Gastrocnemius medialis (tissue), 4 donors: ENCODE results near the gene SCAMP3. TPM values are rescaled to one million over a fixed set of nuclear protein-coding genes. Genes with fewer than 3 reads are reported as not detected.

Source experiments
- ATAC-seq, 2 donors: fragments of 150-250 bp; one replicate each; pipeline ENCODE4 v1.9.1; 2016
- DNase-seq, 2 donors: peaks; one replicate each; pipeline ENCODE4 v3.0.0-alpha.2; 2019
- H3K27ac ChIP-seq, 4 donors: fragments of 200-600 bp; sonication (generic); 1 replicate in 1 of 4; 2 replicates in 3 of 4; pipeline ENCODE4 v1.5.1; 2016 to 2018; ENCODE audit warnings: mild to moderate bottlenecking in 2 of 4, moderate library complexity in 1 of 4
- H3K27me3 ChIP-seq, 3 donors: fragments of 200-600 bp; sonication (generic) in 2 of 3; 1 replicate in 1 of 3; 2 replicates in 2 of 3; pipeline versions ENCODE4 v1.5.1 to v1.6.0; 2016 to 2019; ENCODE audit warnings: mild to moderate bottlenecking in 1 of 3, moderate library complexity in 1 of 3
- H3K36me3 ChIP-seq, 2 donors: fragments of 200-600 bp; sonication (generic) in 1 of 2; one replicate each; pipeline ENCODE4 v1.5.1; 2017 to 2018
- H3K4me1 ChIP-seq, 2 donors: fragments of 200-600 bp; sonication (generic) in 1 of 2; one replicate each; pipeline ENCODE4 v1.5.1; 2016 to 2017; ENCODE audit warnings: mild to moderate bottlenecking in 2 of 2
- H3K4me3 ChIP-seq, 4 donors: fragments of 200-600 bp; sonication (generic) in 3 of 4; 1 replicate in 1 of 4; 2 replicates in 3 of 4; pipeline ENCODE4 v1.5.1; 2016 to 2019; ENCODE audit warnings: mild to moderate bottlenecking in 2 of 4
- H3K9me3 ChIP-seq, 3 donors: fragments of 200-600 bp; sonication (generic) in 2 of 3; 1 replicate in 1 of 3; 2 replicates in 2 of 3; pipeline ENCODE4 v1.5.1; 2016 to 2019
- POLR2A ChIP-seq, 2 donors: fragments of 450-650 bp; IDR thresholded peaks; one replicate each; pipeline ENCODE4 v1.6.1; 2017; ENCODE audit warnings: antibody characterized with exemption in 2 of 2, mild to moderate bottlenecking in 2 of 2, moderate library complexity in 2 of 2
- in situ Hi-C, 4 donors: fragments of 200-750 bp; cut with MboI; loops; one replicate each; pipeline versions ENCODE4 v1.15.0 to v1.8.0; 2017; ENCODE audit warnings: low sequenced_read_pairs in 4 of 4
- intact Hi-C: fragments of 100-400 bp; cut with DNase I; formaldehyde crosslinking; loops from one replicate; pipeline ENCODE4 v1.15.1; 2023; ENCODE audit warnings: low total_unique reads
- total RNA-seq, 4 donors: library from RNA; depleted of rRNA; stranded (reverse); fragments of >200 nt; gene quantifications; one replicate each; pipeline versions ENCODE4 v1.1.0 to v1.2.3, GENCODE V29; 2016
- TF ChIP-seq, protein P1 (sequence below), 5 experiments: fragments of 450-650 bp in 3 of 5; fragments of 200-600 bp in 2 of 5; sonication (generic) in 2 of 5; IDR thresholded peaks in 4 of 5; conservative IDR thresholded peaks in 1 of 5; 1 replicate in 4 of 5; 2 replicates in 1 of 5; pipeline ENCODE4 v1.5.1; 2016 to 2019; ENCODE audit warnings: antibody characterized with exemption in 5 of 5, mild to moderate bottlenecking in 3 of 5, moderate library complexity in 3 of 5

The SCAMP3 gene
- total RNA-seq: 100 to 1,000 TPM in 1 of 4 donors, 10 to 100 TPM in 3; 60.0 to 108 (median 79.3) TPM

GRCh38 chr1:155261852-155262673 is at the start of gene SCAMP3:
SCAMP3 (minus strand) TSS chr1:155262360; CDS start chr1:155262151, 209 bp downstream.
- Histone ChIP-seq H3K36me3 (peaks cover 0 to 69% of the 10 kb centered on the region in 2 donors), H3K4me1 (peaks cover 20 to 26% of the 10 kb centered on the region in 2 donors), H3K9me3 (no peaks in the 10 kb centered on the region), H3K27ac (peak within 1 kb of the TSS; percentile 79 to 90 (median 88)), H3K4me3 (peak within 1 kb of the TSS; percentile 71 to 86 (median 76)), H3K27me3 (no peaks in the 10 kb centered on the region)
- TF ChIP-seq, protein P1, sequence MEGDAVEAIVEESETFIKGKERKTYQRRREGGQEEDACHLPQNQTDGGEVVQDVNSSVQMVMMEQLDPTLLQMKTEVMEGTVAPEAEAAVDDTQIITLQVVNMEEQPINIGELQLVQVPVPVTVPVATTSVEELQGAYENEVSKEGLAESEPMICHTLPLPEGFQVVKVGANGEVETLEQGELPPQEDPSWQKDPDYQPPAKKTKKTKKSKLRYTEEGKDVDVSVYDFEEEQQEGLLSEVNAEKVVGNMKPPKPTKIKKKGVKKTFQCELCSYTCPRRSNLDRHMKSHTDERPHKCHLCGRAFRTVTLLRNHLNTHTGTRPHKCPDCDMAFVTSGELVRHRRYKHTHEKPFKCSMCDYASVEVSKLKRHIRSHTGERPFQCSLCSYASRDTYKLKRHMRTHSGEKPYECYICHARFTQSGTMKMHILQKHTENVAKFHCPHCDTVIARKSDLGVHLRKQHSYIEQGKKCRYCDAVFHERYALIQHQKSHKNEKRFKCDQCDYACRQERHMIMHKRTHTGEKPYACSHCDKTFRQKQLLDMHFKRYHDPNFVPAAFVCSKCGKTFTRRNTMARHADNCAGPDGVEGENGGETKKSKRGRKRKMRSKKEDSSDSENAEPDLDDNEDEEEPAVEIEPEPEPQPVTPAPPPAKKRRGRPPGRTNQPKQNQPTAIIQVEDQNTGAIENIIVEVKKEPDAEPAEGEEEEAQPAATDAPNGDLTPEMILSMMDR (IDR thresholded peaks at IDR 0.05 in 4 of 5, conservative IDR thresholded peaks at IDR 0.05 in 1 of 5): no peak
- TF ChIP-seq POLR2A (IDR thresholded peaks at IDR 0.05): peak; percentile 67 to 83
- in situ Hi-C loops: loop anchor here in 1 of 4 donors (10.0 kb wide), 1 partner anchor 53 kb away; no protein-coding TSS in a partner anchor
- intact Hi-C loops: loop anchor here (1.0 kb wide), 2 partner anchors 11 to 46 kb away; partner anchors contain the start of genes CLK2 and FDPS
- peak; percentile 98 to 99 for DNase-seq
- peak; percentile 100 for ATAC-seq

DNA sequence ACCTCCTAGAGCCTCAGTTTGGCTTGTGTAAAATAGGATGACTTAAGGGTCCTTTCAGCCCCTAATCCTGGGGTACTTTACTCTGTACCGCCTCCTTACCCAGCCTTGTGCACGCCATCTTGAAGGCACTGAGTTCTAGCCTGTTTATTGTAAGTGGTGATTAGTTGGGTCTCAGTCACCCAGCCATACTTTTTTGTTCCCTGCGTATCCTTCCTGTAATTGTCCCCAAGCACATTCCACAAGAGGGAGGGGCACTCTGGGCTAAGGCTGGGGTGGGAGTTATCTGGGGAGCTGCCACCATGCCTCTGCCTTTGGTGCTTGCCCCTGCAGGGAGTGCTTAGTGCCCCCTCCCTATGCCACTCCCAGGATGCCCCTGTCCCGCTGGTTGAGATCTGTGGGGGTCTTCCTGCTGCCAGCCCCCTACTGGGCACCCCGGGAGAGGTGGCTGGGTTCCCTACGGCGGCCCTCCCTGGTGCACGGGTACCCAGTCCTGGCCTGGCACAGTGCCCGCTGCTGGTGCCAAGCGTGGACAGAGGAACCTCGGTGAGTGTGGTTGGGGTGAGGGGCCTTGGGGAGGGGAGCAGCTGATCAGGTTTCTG is 47.4 kb upstream of the SCAMP3 start:
- in situ Hi-C loops: loop anchor here in 2 of 4 donors (10.0 kb wide), 2 partner anchors 45 to 55 kb away; partner anchors contain the start of genes ENTREP3 (in 1 of the 2) and SCAMP3 (in 1 of the 2)
- intact Hi-C loops: loop anchor here (2.0 to 5.0 kb wide), 3 partner anchors 55 to 102 kb away; partner anchors contain the start of genes ENTREP3, MTX1 and THBS3
- DNase-seq (no peak), ATAC-seq (no peak)
- peaks cover 14% of the 10 kb centered on the region in 2 donors for H3K4me1 ChIP-seq
- peak overlapping the region; percentile 86 to 97 (median 90) for H3K4me3 ChIP-seq
- no peaks in the 10 kb centered on the region for H3K27me3 ChIP-seq
- peak overlapping the region; percentile 83 to 93 (median 86) for H3K27ac ChIP-seq
- peaks cover 0 to 13% of the 10 kb centered on the region in 2 donors for H3K36me3 ChIP-seq
- no peak for TF ChIP-seq POLR2A (IDR thresholded peaks at IDR 0.05)
- no peaks in the 10 kb centered on the region for H3K9me3 ChIP-seq

DNA sequence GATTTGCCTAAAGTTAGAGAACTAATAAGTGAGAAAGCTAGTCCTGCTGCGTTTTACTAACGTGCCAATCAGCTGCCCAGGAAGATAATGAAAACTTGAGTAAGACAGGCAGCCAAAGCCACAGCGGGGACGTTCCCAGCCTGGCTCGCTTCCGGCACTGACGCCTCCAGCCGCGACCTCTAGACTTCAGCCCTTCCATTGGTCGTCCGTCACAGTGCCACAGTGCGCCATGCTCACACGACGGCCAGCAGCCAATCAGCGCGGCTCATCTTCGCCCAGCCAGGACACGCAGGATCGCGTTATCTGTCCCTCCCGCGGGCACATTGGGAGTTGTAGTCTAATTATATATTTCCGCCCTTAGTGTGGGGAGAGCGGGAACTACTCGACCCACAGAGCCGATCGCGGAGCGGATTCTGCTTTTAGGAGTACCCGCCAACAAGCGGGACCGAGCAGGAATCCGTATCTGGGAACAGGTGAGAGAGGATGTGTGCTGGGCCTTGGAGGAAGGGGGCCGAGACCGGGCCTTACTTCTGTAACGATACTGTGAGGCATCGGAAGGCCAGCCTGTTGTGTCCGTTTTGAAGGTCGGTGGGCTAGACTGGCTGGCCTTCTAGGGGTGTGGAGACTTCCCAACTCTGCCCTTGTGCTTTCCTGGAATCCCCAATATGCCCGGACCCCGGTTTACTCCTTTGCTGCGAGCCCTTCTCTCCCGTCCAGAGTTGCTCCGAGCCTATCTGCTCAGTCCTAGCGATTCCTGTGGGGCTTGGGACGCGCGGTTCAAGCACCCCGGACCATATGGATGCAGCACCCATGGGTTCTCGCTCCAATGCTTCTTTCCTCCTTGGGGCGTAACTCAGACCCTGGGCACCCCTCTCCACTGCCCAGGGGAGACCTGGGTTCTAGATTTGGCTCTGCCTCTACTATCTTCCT is 46.6 kb upstream of the SCAMP3 start, which contains the start of gene FDPS:
FDPS (plus strand) TSS at position 374 of the 930 bp plus-strand sequence. CDS start 924 bp downstream, outside the sequence.
- no peaks in the 10 kb centered on the region for H3K9me3 ChIP-seq
- in situ Hi-C loops (no loop called here), intact Hi-C loops (loop anchor here (1.0 to 5.0 kb wide), 8 partner anchors 16 to 549 kb away; partner anchors contain the start of genes CLK2, ENTREP3, GON4L and HCN3)
- H3K36me3 ChIP-seq: peaks cover 0 to 13% of the 10 kb centered on the region in 2 donors
- ATAC-seq (peak; percentile 97 to 99), DNase-seq (peak; percentile 99)
- peak within 1 kb of the TSS; percentile 86 to 97 (median 90) for H3K4me3 ChIP-seq
- peaks cover 14% of the 10 kb centered on the region in 2 donors for H3K4me1 ChIP-seq
- peak within 1 kb of the TSS; percentile 83 to 93 (median 86) for H3K27ac ChIP-seq
- TF ChIP-seq, protein P1 (IDR thresholded peaks at IDR 0.05 in 4 of 5, conservative IDR thresholded peaks at IDR 0.05 in 1 of 5): peak in 2 of 5 experiments; percentile 25 to 45
- peak; percentile 56 to 70 for TF ChIP-seq POLR2A (IDR thresholded peaks at IDR 0.05)
- H3K27me3 ChIP-seq: no peaks in the 10 kb centered on the region

- intact Hi-C loops (loop anchor here (5.0 kb wide), 1 partner anchor 100 kb away; the partner anchor contains the start of genes MTX1 and THBS3), in situ Hi-C loops (no loop called here)
- no peak for DNase-seq
- no peaks in the 10 kb centered on the region for H3K9me3 ChIP-seq
- no peak for ATAC-seq
- TF ChIP-seq, protein P1 (IDR thresholded peaks at IDR 0.05 in 4 of 5, conservative IDR thresholded peaks at IDR 0.05 in 1 of 5): peak in 2 of 5 experiments; percentile 19 to 25
- TF ChIP-seq POLR2A (IDR thresholded peaks at IDR 0.05): no peak
- peaks cover 14% of the 10 kb centered on the region in 2 donors for H3K4me1 ChIP-seq
- no peak overlapping the region for H3K4me3 ChIP-seq
- H3K27ac ChIP-seq: no peak overlapping the region
- H3K27me3 ChIP-seq: no peaks in the 10 kb centered on the region
- H3K36me3 ChIP-seq: peaks cover 0 to 11% of the 10 kb centered on the region in 2 donors
Observed at GRCh38 chr1:155307247-155307740, 45.1 kb upstream of the SCAMP3 start.
